ENCODE results near the gene CNOT3. TPM values are rescaled to one million over a fixed set of nuclear protein-coding genes. Genes with fewer than 3 reads are reported as not detected.

CNOT3 gene
- total RNA-seq, 4 donors from 2014 or later: 19.5 to 56.9 (median 37.1) TPM

GRCh38 chr19:54133312-54133956, 4.1 kb upstream of the CNOT3 start:
- no peak overlapping the region for H3K4me3 ChIP-seq (ENCODE audit: low read depth, poor library complexity, severe bottlenecking)
- TF ChIP-seq POLR2A (IDR thresholded peaks at IDR 0.05): no peak
- TF ChIP-seq, protein P1, sequence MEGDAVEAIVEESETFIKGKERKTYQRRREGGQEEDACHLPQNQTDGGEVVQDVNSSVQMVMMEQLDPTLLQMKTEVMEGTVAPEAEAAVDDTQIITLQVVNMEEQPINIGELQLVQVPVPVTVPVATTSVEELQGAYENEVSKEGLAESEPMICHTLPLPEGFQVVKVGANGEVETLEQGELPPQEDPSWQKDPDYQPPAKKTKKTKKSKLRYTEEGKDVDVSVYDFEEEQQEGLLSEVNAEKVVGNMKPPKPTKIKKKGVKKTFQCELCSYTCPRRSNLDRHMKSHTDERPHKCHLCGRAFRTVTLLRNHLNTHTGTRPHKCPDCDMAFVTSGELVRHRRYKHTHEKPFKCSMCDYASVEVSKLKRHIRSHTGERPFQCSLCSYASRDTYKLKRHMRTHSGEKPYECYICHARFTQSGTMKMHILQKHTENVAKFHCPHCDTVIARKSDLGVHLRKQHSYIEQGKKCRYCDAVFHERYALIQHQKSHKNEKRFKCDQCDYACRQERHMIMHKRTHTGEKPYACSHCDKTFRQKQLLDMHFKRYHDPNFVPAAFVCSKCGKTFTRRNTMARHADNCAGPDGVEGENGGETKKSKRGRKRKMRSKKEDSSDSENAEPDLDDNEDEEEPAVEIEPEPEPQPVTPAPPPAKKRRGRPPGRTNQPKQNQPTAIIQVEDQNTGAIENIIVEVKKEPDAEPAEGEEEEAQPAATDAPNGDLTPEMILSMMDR (IDR thresholded peaks at IDR 0.05): no peak
- WGBS, 2 donors: 59 to 60% methylated on average over 8 to 10 of the region's 10 CpGs
- intact Hi-C loops (cut with DNase I; ENCODE audit: low total_unique reads): no loop called here
- no peak for DNase-seq (ENCODE audit: low spot score in 2 of 2)

GRCh38 chr19:54133957-54134590, 3.5 kb upstream of the CNOT3 start:
- intact Hi-C loops (cut with DNase I; ENCODE audit: low total_unique reads): no loop called here
- DNase-seq (ENCODE audit: low spot score in 2 of 2): no peak
- TF ChIP-seq, protein P1 (IDR thresholded peaks at IDR 0.05): no peak
- TF ChIP-seq POLR2A (IDR thresholded peaks at IDR 0.05): no peak
- WGBS, 2 donors: 41 to 64% methylated on average over 2 of the region's 2 CpGs
- no peak overlapping the region for H3K4me3 ChIP-seq (ENCODE audit: low read depth, poor library complexity, severe bottlenecking)

GRCh38 chr19:54136086-54136863, 1.3 kb upstream of the CNOT3 start:
- TF ChIP-seq, protein P1 (IDR thresholded peaks at IDR 0.05): no peak
- TF ChIP-seq POLR2A (IDR thresholded peaks at IDR 0.05): no peak
- no peak overlapping the region for H3K4me3 ChIP-seq (ENCODE audit: low read depth, poor library complexity, severe bottlenecking)
- DNase-seq (ENCODE audit: low spot score in 2 of 2): no peak
- intact Hi-C loops (cut with DNase I; ENCODE audit: low total_unique reads): no loop called here
- 4 to 5% methylated on average over 30 of the region's 30 CpGs for WGBS, 2 donors

DNA sequence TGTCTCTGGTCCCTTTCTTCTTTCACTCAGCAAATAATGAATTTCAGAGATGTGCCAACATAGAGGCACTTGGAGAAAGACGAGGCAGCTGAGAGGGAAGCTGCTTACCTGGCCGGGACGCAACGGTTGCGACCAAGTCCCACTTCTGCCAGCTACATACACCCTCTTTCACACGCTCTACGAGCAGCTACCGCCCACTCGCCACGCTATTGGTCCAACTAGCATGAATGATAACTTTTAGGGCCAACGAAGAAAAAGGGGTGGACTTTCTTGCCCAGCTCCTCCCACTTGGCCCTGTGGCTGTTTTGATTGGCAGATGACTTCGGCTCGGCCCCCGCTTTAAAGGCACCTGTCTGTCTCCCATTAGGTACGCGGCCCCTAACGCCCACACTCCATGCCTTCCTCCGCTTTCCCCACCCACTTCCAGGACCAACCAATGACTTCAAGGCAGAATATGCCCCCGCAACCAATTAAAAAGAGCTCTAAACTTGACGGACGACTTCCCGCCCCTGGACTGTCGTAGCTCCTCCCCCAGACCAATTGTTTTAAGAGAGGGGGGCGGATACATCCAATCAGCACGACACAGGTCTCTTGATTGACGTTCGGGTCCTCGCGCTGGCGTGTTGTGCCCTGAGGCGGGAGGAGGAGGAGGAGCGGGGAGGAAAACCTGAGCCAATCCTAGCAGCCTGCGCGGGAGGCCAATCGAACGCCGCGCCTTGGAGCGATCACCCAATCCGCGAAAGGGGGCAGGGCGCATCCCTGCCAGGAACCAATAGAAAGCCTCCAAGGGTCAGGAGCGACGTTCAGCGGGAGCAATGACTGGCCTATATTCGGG, 481 bp upstream of the CNOT3 start:
- intact Hi-C loops (cut with DNase I; ENCODE audit: low total_unique reads): no loop called here

More for the DNA sequence above, 481 bp upstream of the CNOT3 start:
- DNase-seq (ENCODE audit: low spot score in 2 of 2): peak; percentile 100
- WGBS, 2 donors: 1% methylated on average over 46 of the region's 46 CpGs
- TF ChIP-seq, protein P1 (IDR thresholded peaks at IDR 0.05): no peak
- no peak for TF ChIP-seq POLR2A (IDR thresholded peaks at IDR 0.05)
- H3K4me3 ChIP-seq (ENCODE audit: low read depth, poor library complexity, severe bottlenecking): no peak overlapping the region

Measured in lower leg skin (tissue), 4 donors.